ENCODE data around the gene BTBD16. TPM values are rescaled to one million over a fixed set of nuclear protein-coding genes. Genes with fewer than 3 reads are reported as not detected.

The BTBD16 gene
- total RNA-seq, 1 experiment from 2014 or later, result 0.35 TPM

DNA sequence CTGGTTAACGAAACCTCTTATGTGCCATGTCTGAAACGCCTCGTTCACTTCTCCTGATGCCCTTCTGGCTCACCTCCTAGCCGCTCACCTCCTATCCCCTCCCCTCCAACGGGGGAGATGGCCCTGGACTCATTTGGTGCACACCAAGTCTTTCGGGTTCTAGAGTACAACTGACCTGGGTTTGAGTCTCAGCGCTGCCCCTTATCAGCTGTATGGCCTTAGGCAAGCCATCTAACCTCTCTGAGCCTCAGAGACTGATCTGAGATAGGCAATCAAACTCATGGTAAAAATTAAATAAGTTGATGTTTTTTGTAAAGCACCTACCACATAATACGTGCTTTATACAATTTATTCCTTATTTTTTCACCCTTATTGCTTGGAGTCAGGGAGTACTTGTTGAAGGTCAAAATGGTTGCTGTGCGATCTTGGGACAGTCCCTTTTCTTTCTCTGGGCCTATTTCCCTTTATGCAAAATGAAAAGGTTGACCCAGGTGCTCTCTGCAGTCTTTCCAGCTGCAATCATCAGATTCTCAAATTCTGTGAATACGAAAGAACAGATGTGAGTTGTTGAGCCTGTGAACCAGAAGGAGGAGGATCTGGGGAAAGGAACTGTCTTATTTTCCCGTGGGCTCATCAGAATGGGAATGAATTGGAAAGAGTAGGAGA, 72.2 kb downstream of the BTBD16 start:
- Mint-ChIP-seq H3K27me3 (ENCODE audit: unreplicated experiment) (no peaks in the 10 kb centered on the region), H3K36me3 (ENCODE audit: insufficient read depth, unreplicated experiment) (peaks cover 5% of the 10 kb centered on the region), H3K4me3 (ENCODE audit: low read depth, unreplicated experiment) (no peak overlapping the region), H3K4me1 (ENCODE audit: low read depth, unreplicated experiment) (peaks cover 16% of the 10 kb centered on the region), H3K27ac (ENCODE audit: unreplicated experiment) (no peak overlapping the region), H3K9me3 (ENCODE audit: low read depth, unreplicated experiment) (peaks cover 2% of the 10 kb centered on the region)
- intact Hi-C loops (cut with micrococcal nuclease; ENCODE audit: unreplicated experiment), result loop anchor here (5.0 kb wide), 1 partner anchor 34 kb away; no protein-coding TSS in a partner anchor
- TF ChIP-seq, protein P1, sequence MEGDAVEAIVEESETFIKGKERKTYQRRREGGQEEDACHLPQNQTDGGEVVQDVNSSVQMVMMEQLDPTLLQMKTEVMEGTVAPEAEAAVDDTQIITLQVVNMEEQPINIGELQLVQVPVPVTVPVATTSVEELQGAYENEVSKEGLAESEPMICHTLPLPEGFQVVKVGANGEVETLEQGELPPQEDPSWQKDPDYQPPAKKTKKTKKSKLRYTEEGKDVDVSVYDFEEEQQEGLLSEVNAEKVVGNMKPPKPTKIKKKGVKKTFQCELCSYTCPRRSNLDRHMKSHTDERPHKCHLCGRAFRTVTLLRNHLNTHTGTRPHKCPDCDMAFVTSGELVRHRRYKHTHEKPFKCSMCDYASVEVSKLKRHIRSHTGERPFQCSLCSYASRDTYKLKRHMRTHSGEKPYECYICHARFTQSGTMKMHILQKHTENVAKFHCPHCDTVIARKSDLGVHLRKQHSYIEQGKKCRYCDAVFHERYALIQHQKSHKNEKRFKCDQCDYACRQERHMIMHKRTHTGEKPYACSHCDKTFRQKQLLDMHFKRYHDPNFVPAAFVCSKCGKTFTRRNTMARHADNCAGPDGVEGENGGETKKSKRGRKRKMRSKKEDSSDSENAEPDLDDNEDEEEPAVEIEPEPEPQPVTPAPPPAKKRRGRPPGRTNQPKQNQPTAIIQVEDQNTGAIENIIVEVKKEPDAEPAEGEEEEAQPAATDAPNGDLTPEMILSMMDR (IDR thresholded peaks at IDR 0.05; ENCODE audit: unreplicated experiment), result no peak
- no peak for DNase-seq
- CTCF ChIA-PET, result interaction anchor here (0.7 to 1.1 kb wide), 4 partner anchors 31 to 92 kb away, joined by 3 to 4 read pairs (median 4); partner anchors contain the start of gene PLEKHA1
- BruUV-seq (replicated peaks), result no TSS peak

DNA sequence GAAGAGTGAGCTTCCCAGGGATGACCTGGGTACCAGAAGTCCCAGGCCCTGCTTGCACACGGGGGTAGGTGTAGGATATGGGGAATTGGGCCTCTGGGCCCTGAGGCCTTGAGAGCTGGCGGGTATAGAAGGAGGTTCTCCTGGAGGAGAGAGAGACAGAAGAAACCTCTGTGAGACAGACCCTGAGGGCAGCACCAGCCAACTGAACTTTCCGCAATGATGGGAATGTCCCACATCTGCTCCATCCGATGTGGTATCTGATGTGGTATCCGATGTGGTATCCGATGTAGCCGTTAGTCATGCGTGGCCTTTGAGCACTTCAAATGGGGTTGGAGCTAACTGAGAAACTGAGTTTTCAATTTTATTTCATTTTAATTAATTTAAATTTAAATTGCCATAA, 72.8 kb downstream of the BTBD16 start:
- BruUV-seq (replicated peaks), result no TSS peak
- no peak overlapping the region for H3K27ac Mint-ChIP-seq (ENCODE audit: unreplicated experiment)

DNA sequence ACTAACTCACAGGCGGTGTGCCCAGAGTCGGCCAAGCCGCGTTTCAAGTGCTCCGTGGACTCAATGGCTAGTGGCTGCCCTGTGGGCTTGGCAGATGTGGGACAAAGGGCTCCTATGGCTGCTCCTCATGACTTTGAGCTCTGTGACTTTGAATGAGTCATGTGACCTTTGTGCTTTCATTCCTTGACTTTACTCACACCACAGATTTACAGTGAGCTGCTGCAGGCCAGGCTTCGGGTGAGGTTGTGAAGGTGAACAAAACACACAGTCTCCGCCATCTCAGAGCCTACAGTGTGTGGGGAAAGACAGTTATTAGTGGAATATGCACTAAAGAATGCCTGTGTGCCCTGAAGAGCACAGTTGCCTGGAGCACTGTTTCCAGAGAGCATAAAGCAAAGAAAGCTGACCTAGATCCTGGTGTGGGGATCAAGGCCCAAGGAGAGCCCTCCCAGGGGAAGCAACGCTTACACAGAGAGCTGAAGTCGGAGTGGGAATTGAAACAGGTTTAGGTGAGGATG, 73.7 kb downstream of the BTBD16 start:
- TF ChIP-seq, protein P1 (IDR thresholded peaks at IDR 0.05; ENCODE audit: unreplicated experiment), result no peak
- intact Hi-C loops (cut with micrococcal nuclease; ENCODE audit: unreplicated experiment), result loop anchor here (5.0 kb wide), 2 partner anchors 33 to 47 kb away; no protein-coding TSS in a partner anchor
- CTCF ChIA-PET, result interaction anchor here (0.7 to 1.4 kb wide), 4 partner anchors 46 to 299 kb away, joined by 3 to 5 read pairs (median 4); no protein-coding TSS in a partner anchor
- no peak overlapping the region for H3K4me3 Mint-ChIP-seq (ENCODE audit: low read depth, unreplicated experiment)
- peaks cover 19% of the 10 kb centered on the region for H3K4me1 Mint-ChIP-seq (ENCODE audit: low read depth, unreplicated experiment)
- peaks cover 5% of the 10 kb centered on the region for H3K36me3 Mint-ChIP-seq (ENCODE audit: insufficient read depth, unreplicated experiment)
- no peaks in the 10 kb centered on the region for H3K27me3 Mint-ChIP-seq (ENCODE audit: unreplicated experiment)
- no peak for DNase-seq
- BruUV-seq (replicated peaks), result no TSS peak
- H3K9me3 Mint-ChIP-seq (ENCODE audit: low read depth, unreplicated experiment), result peaks cover 2% of the 10 kb centered on the region
- peak overlapping the region; percentile 68 for H3K27ac Mint-ChIP-seq (ENCODE audit: unreplicated experiment)

More for the DNA sequence above, 72.8 kb downstream of the BTBD16 start:
- TF ChIP-seq, protein P1 (IDR thresholded peaks at IDR 0.05; ENCODE audit: unreplicated experiment), result no peak
- Mint-ChIP-seq H3K27me3 (ENCODE audit: unreplicated experiment) (no peaks in the 10 kb centered on the region), H3K9me3 (ENCODE audit: low read depth, unreplicated experiment) (peaks cover 2% of the 10 kb centered on the region), H3K4me1 (ENCODE audit: low read depth, unreplicated experiment) (peaks cover 13% of the 10 kb centered on the region), H3K36me3 (ENCODE audit: insufficient read depth, unreplicated experiment) (peaks cover 5% of the 10 kb centered on the region), H3K4me3 (ENCODE audit: low read depth, unreplicated experiment) (no peak overlapping the region)
- no peak for DNase-seq
- intact Hi-C loops (cut with micrococcal nuclease; ENCODE audit: unreplicated experiment), result loop anchor here (5.0 kb wide), 1 partner anchor 33 kb away; no protein-coding TSS in a partner anchor
- CTCF ChIA-PET, result interaction anchor here (1.4 kb wide), 1 partner anchor 45 kb away, joined by 5 read pairs; no protein-coding TSS in a partner anchor

DNA sequence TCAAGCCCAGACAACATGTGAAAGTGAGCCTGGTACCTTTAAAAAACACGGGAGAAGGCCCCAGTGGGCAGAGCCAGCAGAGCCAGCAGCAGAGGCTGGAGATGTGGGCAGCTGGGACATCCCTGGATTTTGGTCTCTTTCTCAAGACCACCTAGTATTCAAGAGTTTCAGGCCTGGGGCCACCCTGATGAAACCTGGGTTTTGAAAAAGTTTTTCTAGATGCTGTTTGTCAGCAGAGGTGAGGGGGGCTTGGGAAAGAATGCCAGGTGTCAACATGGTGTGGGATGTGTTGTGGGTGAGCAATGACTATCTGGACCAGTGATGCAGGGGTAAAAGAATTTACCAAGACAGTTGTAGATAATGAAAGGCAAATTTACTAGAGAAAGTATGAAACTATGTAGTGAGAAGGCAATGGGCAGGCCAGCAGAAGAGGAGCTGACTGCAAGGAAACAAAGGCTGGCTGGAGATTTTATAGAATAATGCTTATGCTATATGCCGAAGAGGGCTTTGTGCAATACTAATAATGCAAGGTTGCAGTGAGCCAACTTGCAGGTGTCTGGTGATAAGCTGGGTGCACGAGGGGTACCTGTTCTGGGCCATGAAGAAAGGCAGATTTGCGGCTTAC, 75.3 kb downstream of the BTBD16 start:
- no TSS peak for BruUV-seq (replicated peaks)
- peaks cover 4% of the 10 kb centered on the region for H3K9me3 Mint-ChIP-seq (ENCODE audit: low read depth, unreplicated experiment)
- intact Hi-C loops (cut with micrococcal nuclease; ENCODE audit: unreplicated experiment), result loop anchor here (5.0 kb wide), 1 partner anchor 49 kb away; no protein-coding TSS in a partner anchor
- no peak for DNase-seq
- peaks cover 19% of the 10 kb centered on the region for H3K4me1 Mint-ChIP-seq (ENCODE audit: low read depth, unreplicated experiment)
- H3K27me3 Mint-ChIP-seq (ENCODE audit: unreplicated experiment), result no peaks in the 10 kb centered on the region
- H3K4me3 Mint-ChIP-seq (ENCODE audit: low read depth, unreplicated experiment), result no peak overlapping the region
- peaks cover 5% of the 10 kb centered on the region for H3K36me3 Mint-ChIP-seq (ENCODE audit: insufficient read depth, unreplicated experiment)
- H3K27ac Mint-ChIP-seq (ENCODE audit: unreplicated experiment), result no peak overlapping the region
- CTCF ChIA-PET, result no interaction called here
- TF ChIP-seq, protein P1 (IDR thresholded peaks at IDR 0.05; ENCODE audit: unreplicated experiment), result no peak

Data from Calu3 (cell line).